AG04450 (cell line): Measurements from ENCODE around the gene AGAP3. TPM values are rescaled to one million over a fixed set of nuclear protein-coding genes. Genes with fewer than 3 reads are reported as not detected.

ENCODE experiments used
- CTCF ChIA-PET: fragments of 300-600, 350-600 bp; formaldehyde crosslinking; extraction: SDS; loops from one replicate; lab custom pipeline; 2022; ENCODE audit warnings: antibody characterized with exemption, inconsistent platforms; lab: Charles Lee
- POLR2A ChIA-PET: fragments of 350-600 bp; formaldehyde crosslinking; extraction: SDS; loops from one replicate; lab custom pipeline; 2021; ENCODE audit warnings: antibody characterized with exemption, inconsistent platforms; lab: Yijun Ruan, JAX
- DNase-seq: peaks from one replicate; pipeline ENCODE4 v3.0.0-alpha.2; 2011; ENCODE audit warnings: low read depth, low spot score
- H3K27ac ChIP-seq: one replicate; pipeline ENCODE4 v1.5.1; 2012; ENCODE audit warnings: low read depth, low read length, control low read depth
- H3K27me3 ChIP-seq: one replicate; pipeline ENCODE4 v1.6.0; 2012; ENCODE audit warnings: low read length; ENCODE audit not compliant: control insufficient read depth, insufficient read depth
- H3K4me3 ChIP-seq: 2 replicates; pipeline ENCODE4 v1.5.1; 2011; ENCODE audit warnings: mild to moderate bottlenecking, low read depth, low read length, control low read depth
- H3K9me3 ChIP-seq: 2 replicates; pipeline ENCODE4 v1.5.1; 2012; ENCODE audit warnings: low read length; ENCODE audit not compliant: control insufficient read depth, insufficient read depth
- CTCF ChIP-seq: IDR thresholded peaks from 2 replicates; pipeline ENCODE4 v1.5.1; 2011; ENCODE audit warnings: low read depth, low read length, control low read depth, inconsistent platforms
- polyA plus RNA-seq: library from polyadenylated mRNA; depleted of rRNA; stranded (reverse); fragments of >200 nt; gene quantifications from 2 replicates; pipeline ENCODE4 v1.2.3, GENCODE V29; 2011

AGAP3 gene
- polyA plus RNA-seq, 1 experiment: 44.6 TPM

- ChIA-PET POLR2A (no interaction called here), CTCF (interaction anchor here (0.8 kb wide), 1 partner anchor 38 kb away, joined by 3 read pairs; no protein-coding TSS in a partner anchor)
- H3K27ac ChIP-seq: no peak overlapping the region
- H3K27me3 ChIP-seq: no peaks in the 10 kb centered on the region
- no peak overlapping the region for H3K4me3 ChIP-seq
- TF ChIP-seq CTCF: no peak
- no peak for DNase-seq
- H3K9me3 ChIP-seq: no peaks in the 10 kb centered on the region
These were observed 45.5 kb downstream of the AGAP3 start for GRCh38 chr7:151131592-151132293.

GRCh38 chr7:151132461-151133205 lies 46.4 kb downstream of the AGAP3 start:
- Histone ChIP-seq H3K27me3 (no peaks in the 10 kb centered on the region), H3K4me3 (no peak overlapping the region), H3K9me3 (no peaks in the 10 kb centered on the region), H3K27ac (no peak overlapping the region)
- ChIA-PET CTCF (no interaction called here), POLR2A (no interaction called here)
- no peak for TF ChIP-seq CTCF
- DNase-seq: no peak

GRCh38 chr7:151133266-151133985 lies 47.2 kb downstream of the AGAP3 start:
- H3K27ac ChIP-seq: no peak overlapping the region
- no peak for TF ChIP-seq CTCF
- no peaks in the 10 kb centered on the region for H3K9me3 ChIP-seq
- H3K27me3 ChIP-seq: no peaks in the 10 kb centered on the region
- POLR2A ChIA-PET: no interaction called here
- no peak for DNase-seq
- no peak overlapping the region for H3K4me3 ChIP-seq
- CTCF ChIA-PET: no interaction called here

GRCh38 chr7:151133986-151134742 lies 47.9 kb downstream of the AGAP3 start:
- ChIA-PET CTCF (no interaction called here), POLR2A (no interaction called here)
- Histone ChIP-seq H3K27ac (no peak overlapping the region), H3K27me3 (no peaks in the 10 kb centered on the region), H3K4me3 (no peak overlapping the region), H3K9me3 (no peaks in the 10 kb centered on the region)
- DNase-seq: no peak
- no peak for TF ChIP-seq CTCF
